ENCODE data around the gene NCCRP1. TPM values are rescaled to one million over a fixed set of nuclear protein-coding genes. Genes with fewer than 3 reads are reported as not detected.

The NCCRP1 gene
- total RNA-seq, 4 donors from 2014 or later, result 0.17 to 0.42 (median 0.39) TPM; not detected in 1

DNA sequence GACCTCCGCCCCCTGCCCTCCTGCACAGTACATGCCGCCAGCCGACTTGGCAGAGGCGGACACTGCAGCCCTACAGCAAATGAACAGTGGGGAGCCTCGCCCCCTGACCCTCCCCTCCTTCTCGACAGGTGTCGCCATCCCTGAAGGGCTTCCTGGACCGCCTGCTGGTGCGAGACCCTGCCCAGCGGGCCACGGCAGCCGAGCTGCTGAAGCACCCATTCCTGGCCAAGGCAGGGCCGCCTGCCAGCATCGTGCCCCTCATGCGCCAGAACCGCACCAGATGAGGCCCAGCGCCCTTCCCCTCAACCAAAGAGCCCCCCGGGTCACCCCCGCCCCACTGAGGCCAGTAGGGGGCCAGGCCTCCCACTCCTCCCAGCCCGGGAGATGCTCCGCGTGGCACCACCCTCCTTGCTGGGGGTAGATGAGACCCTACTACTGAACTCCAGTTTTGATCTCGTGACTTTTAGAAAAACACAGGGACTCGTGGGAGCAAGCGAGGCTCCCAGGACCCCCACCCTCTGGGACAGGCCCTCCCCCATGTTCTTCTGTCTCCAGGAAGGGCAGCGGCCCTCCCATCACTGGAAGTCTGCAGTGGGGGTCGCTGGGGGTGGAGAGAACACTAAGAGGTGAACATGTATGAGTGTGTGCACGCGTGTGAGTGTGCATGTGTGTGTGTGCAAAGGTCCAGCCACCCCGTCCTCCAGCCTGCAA lies 18.3 kb upstream of the NCCRP1 start:
- Histone ChIP-seq H3K4me3 (no peak overlapping the region), H3K27me3 (no peaks in the 10 kb centered on the region), H3K27ac (replicated peaks in 1 of 4) (no peak overlapping the region), H3K36me3 (peaks cover 23 to 71% (median 61%) of the 10 kb centered on the region in 4 donors), H3K9me3 (no peaks in the 10 kb centered on the region), H3K4me1 (no peaks in the 10 kb centered on the region)
- DNase-seq (ENCODE audit: extremely low spot score), result no peak
- 87% methylated on average over 22 of the region's 30 CpGs for WGBS
- intact Hi-C loops (cut with DNase I), result no loop called here
- TF ChIP-seq, protein P1, sequence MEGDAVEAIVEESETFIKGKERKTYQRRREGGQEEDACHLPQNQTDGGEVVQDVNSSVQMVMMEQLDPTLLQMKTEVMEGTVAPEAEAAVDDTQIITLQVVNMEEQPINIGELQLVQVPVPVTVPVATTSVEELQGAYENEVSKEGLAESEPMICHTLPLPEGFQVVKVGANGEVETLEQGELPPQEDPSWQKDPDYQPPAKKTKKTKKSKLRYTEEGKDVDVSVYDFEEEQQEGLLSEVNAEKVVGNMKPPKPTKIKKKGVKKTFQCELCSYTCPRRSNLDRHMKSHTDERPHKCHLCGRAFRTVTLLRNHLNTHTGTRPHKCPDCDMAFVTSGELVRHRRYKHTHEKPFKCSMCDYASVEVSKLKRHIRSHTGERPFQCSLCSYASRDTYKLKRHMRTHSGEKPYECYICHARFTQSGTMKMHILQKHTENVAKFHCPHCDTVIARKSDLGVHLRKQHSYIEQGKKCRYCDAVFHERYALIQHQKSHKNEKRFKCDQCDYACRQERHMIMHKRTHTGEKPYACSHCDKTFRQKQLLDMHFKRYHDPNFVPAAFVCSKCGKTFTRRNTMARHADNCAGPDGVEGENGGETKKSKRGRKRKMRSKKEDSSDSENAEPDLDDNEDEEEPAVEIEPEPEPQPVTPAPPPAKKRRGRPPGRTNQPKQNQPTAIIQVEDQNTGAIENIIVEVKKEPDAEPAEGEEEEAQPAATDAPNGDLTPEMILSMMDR (IDR thresholded peaks at IDR 0.05), result no peak
- TF ChIP-seq POLR2A (IDR thresholded peaks at IDR 0.05; ENCODE audit: low read depth) (no peak), POLR2AphosphoS5 (IDR thresholded peaks at IDR 0.05) (no peak)

DNA sequence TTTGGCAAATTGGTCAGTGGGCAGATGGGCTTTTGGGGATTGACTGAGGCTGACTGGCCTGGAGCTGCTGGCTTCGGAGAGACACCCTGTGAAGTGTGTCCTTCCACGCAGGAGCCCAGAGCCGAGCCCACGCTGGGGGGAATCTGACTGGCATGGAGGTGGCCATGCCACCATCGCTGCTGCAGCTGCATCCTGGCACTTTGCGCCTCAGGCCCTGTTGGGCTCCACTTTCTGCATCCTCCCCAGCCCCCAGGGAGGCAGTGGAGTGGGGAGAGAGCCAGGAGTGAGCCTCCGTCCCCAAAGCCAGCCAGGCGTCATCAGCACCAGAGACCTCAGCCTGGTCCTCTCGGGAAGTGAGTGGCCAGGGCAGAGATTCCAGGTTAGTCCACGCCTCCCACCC lies 17.0 kb upstream of the NCCRP1 start:
- H3K27ac ChIP-seq (replicated peaks in 1 of 4), result no peak overlapping the region
- DNase-seq (ENCODE audit: extremely low spot score), result no peak
- TF ChIP-seq EP300 (IDR thresholded peaks at IDR 0.05) (no peak), POLR2A (IDR thresholded peaks at IDR 0.05; ENCODE audit: low read depth) (no peak), POLR2AphosphoS5 (IDR thresholded peaks at IDR 0.05) (no peak)
- TF ChIP-seq, protein P1 (IDR thresholded peaks at IDR 0.05), result no peak
- intact Hi-C loops (cut with DNase I), result loop anchor here (10.0 kb wide), 1 partner anchor 145 kb away; the partner anchor contains the start of gene LRFN1
- WGBS, result 94% methylated on average over 8 of the region's 10 CpGs
- H3K36me3 ChIP-seq, result peaks cover 21 to 58% (median 49%) of the 10 kb centered on the region in 4 donors
- no peaks in the 10 kb centered on the region for H3K27me3 ChIP-seq
- H3K9me3 ChIP-seq, result no peaks in the 10 kb centered on the region
- H3K4me1 ChIP-seq, result no peaks in the 10 kb centered on the region
- H3K4me3 ChIP-seq, result no peak overlapping the region

DNA sequence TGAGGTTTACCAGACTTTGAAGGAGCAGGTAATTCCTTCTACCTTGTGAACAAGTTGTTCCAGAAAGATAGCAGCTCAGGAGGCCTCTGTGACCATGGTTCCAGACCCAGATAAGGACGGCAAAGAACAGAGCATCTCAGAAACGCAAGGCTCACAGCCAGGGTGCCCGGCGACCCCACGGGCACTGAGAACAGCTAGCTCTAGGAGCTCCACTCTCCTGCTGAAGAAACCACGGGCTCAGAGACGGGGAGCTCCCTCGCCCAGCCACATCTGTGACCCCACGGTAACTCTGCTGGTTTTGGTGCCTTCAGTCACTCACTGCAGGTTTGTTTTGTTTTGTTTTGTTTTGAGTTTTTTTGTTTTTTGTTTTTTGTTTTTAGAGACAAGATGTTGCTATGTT lies 16.0 kb upstream of the NCCRP1 start:
- WGBS, result 92% methylated on average over 9 of the region's 9 CpGs
- Histone ChIP-seq H3K36me3 (peaks cover 12 to 48% (median 39%) of the 10 kb centered on the region in 4 donors), H3K9me3 (no peaks in the 10 kb centered on the region), H3K27me3 (no peaks in the 10 kb centered on the region), H3K27ac (replicated peaks in 1 of 4) (no peak overlapping the region), H3K4me3 (no peak overlapping the region), H3K4me1 (no peaks in the 10 kb centered on the region)
- no peak for DNase-seq (ENCODE audit: extremely low spot score)
- TF ChIP-seq, protein P1 (IDR thresholded peaks at IDR 0.05), result no peak
- TF ChIP-seq POLR2A (IDR thresholded peaks at IDR 0.05; ENCODE audit: low read depth) (no peak), POLR2AphosphoS5 (IDR thresholded peaks at IDR 0.05) (no peak), EP300 (IDR thresholded peaks at IDR 0.05) (no peak)
- intact Hi-C loops (cut with DNase I), result loop anchor here (10.0 kb wide), 1 partner anchor 144 kb away; the partner anchor contains the start of gene LRFN1

DNA sequence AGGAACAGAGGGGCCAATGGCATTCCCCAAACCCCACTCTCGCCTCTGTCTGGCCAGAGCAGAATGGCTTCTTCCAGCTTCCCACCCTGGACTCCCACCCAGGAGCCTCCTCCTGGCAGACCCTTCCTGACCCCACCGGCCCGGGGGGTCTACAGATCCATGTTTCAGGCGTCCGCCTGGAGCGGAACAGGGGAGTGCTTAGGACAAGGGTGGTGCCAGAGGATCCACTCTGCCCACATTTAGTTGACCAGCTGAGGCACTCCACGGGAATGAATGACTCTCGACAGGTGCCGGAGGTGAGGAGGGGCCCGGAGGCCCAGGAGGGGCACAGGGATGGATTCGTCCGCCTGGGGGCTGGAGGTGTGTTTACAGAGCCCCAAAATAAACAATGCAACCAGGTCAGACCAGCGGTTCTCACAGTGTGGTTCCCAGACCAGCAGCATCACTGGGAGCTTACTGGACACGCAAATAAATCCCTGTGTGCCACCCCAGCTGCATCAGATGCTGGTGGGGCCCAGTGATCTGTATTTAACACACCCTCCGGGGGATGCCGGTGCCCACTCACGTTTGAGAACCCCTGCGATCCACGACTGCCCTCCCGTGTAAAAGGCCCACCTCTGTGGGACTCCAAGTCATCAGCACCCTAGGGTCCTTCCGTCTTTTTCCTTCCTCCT lies 15.1 kb upstream of the NCCRP1 start:
- intact Hi-C loops (cut with DNase I), result loop anchor here (10.0 kb wide), 1 partner anchor 143 kb away; the partner anchor contains the start of gene LRFN1
- DNase-seq (ENCODE audit: extremely low spot score), result no peak
- Histone ChIP-seq H3K4me1 (no peaks in the 10 kb centered on the region), H3K9me3 (no peaks in the 10 kb centered on the region), H3K27me3 (no peaks in the 10 kb centered on the region), H3K27ac (replicated peaks in 1 of 4) (no peak overlapping the region), H3K36me3 (peaks cover 12 to 39% (median 31%) of the 10 kb centered on the region in 4 donors), H3K4me3 (no peak overlapping the region)
- WGBS, result 79% methylated on average over 16 of the region's 21 CpGs
- TF ChIP-seq POLR2AphosphoS5 (IDR thresholded peaks at IDR 0.05), result no peak
- no peak for TF ChIP-seq POLR2A (IDR thresholded peaks at IDR 0.05; ENCODE audit: low read depth)
- TF ChIP-seq, protein P1 (IDR thresholded peaks at IDR 0.05), result no peak
- no peak for TF ChIP-seq EP300 (IDR thresholded peaks at IDR 0.05)

All from esophagus muscularis mucosa (tissue), 4 donors.